Activated T-cell treated with anti-CD3 and anti-CD28 coated beads, Interleukin-2, amount 50 U/mL, for 24 hours (primary cell): ENCODE measurements around the gene STARD3.
"Not testable (repeated sequence)": the region's sequence is repeated elsewhere in the genome, so short reads cannot be mapped to it uniquely, and the experiment has no call there.

Experiments used
- DNase-seq: peaks from one replicate; pipeline ENCODE4 v3.0.0-alpha.2; 2020
- H3K27ac Mint-ChIP-seq: 2 replicates; pipeline ENCODE4 v1.8.0; 2020; ENCODE audit warnings: mild to moderate bottlenecking, mixed read lengths
- H3K27me3 Mint-ChIP-seq: 2 replicates; pipeline ENCODE4 v1.8.0; 2020; ENCODE audit warnings: mixed read lengths
- H3K36me3 Mint-ChIP-seq: 2 replicates; pipeline ENCODE4 v1.8.0; 2020; ENCODE audit warnings: low read depth, mixed read lengths
- H3K4me1 Mint-ChIP-seq: 2 replicates; pipeline ENCODE4 v1.8.0; 2020; ENCODE audit warnings: low read depth, mixed read lengths
- H3K4me3 Mint-ChIP-seq: 2 replicates; pipeline ENCODE4 v1.8.0; 2020; ENCODE audit warnings: mild to moderate bottlenecking, moderate library complexity, mixed read lengths
- H3K9me3 Mint-ChIP-seq: 2 replicates; pipeline ENCODE4 v1.8.0; 2020; ENCODE audit warnings: mixed read lengths

Gene STARD3

GRCh38 chr17:39701012-39701783 lies 64.3 kb downstream of the STARD3 start:
- peaks cover 10% of the 10 kb centered on the region for H3K4me1 Mint-ChIP-seq
- no peaks in the 10 kb centered on the region for H3K36me3 Mint-ChIP-seq
- no peak overlapping the region for H3K27ac Mint-ChIP-seq
- DNase-seq, result no peak
- no peak overlapping the region for H3K4me3 Mint-ChIP-seq
- no peaks in the 10 kb centered on the region for H3K9me3 Mint-ChIP-seq
- peaks cover 42% of the 10 kb centered on the region for H3K27me3 Mint-ChIP-seq

GRCh38 chr17:39701784-39702422 lies 65.0 kb downstream of the STARD3 start:
- peaks cover 42% of the 10 kb centered on the region for H3K27me3 Mint-ChIP-seq
- H3K4me1 Mint-ChIP-seq, result peaks cover 14% of the 10 kb centered on the region
- no peak overlapping the region for H3K27ac Mint-ChIP-seq
- no peak for DNase-seq
- no peaks in the 10 kb centered on the region for H3K9me3 Mint-ChIP-seq
- H3K36me3 Mint-ChIP-seq, result no peaks in the 10 kb centered on the region
- H3K4me3 Mint-ChIP-seq, result no peak overlapping the region

DNA sequence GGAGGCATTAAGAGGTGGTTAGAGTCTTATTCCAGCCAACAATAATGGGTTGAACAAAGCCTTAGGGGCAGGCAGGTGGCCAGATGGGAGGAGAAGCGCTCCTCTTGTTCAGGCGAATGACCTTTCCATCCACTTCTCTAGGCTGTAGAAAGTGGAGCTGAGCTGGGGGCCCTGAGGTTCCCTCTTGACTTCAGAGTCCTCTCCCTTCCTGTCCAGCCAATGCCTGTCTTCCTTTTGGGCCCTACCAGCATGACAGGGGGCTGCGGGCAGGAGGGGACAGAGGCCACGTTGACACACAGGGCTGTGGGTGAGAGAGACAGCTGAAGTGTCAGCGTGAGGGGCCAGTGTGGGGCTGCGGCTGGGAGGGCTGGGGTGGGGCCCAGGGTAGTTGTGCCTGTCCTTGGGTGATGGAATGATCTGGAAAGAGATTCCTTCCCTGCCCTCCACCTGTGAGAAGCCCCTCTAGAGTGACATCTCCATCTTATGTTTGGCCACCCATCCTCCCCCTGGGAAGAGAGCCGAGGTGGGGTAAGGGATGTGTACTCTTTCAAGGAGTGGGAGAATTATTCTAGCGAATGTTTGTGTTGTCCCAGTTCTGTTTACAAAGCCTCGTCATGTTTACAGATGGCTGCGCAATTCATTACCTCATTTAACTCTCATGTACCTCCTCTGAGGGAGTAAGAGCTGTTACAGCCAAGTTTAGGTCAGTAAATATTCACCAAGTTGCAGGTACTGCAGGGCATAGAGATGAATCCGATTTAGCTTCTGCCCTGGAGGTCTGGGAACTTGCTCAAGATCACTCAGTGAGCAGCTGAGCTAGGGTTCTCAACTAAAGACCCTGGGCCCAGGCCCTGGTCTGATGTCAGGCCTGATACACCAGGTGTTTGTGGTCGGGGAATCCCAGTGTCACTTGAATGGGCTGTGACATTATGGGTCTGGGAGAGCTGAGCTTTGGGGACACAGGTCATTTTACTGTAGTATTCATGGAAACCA lies 66.3 kb downstream of the STARD3 start:
- peaks cover 21% of the 10 kb centered on the region for H3K4me1 Mint-ChIP-seq
- no peak overlapping the region for H3K27ac Mint-ChIP-seq
- peaks cover 40% of the 10 kb centered on the region for H3K27me3 Mint-ChIP-seq
- no peaks in the 10 kb centered on the region for H3K9me3 Mint-ChIP-seq
- H3K4me3 Mint-ChIP-seq, result no peak overlapping the region
- H3K36me3 Mint-ChIP-seq, result no peaks in the 10 kb centered on the region
- DNase-seq, result no peak

- H3K27me3 Mint-ChIP-seq, result peaks cover 33% of the 10 kb centered on the region
- H3K36me3 Mint-ChIP-seq, result no peaks in the 10 kb centered on the region
- no peak for DNase-seq
- H3K27ac Mint-ChIP-seq, result no peak overlapping the region
- no peak overlapping the region for H3K4me3 Mint-ChIP-seq
- H3K4me1 Mint-ChIP-seq, result peaks cover 21% of the 10 kb centered on the region
- H3K9me3 Mint-ChIP-seq, result no peaks in the 10 kb centered on the region
Measured at GRCh38 chr17:39703913-39704312, 67.0 kb downstream of the STARD3 start.

- no peak overlapping the region for H3K4me3 Mint-ChIP-seq
- H3K9me3 Mint-ChIP-seq, result no peaks in the 10 kb centered on the region
- DNase-seq, result no peak
- no peaks in the 10 kb centered on the region for H3K36me3 Mint-ChIP-seq
- H3K27ac Mint-ChIP-seq, result no peak overlapping the region
- H3K27me3 Mint-ChIP-seq, result peaks cover 23% of the 10 kb centered on the region
- H3K4me1 Mint-ChIP-seq, result peaks cover 17% of the 10 kb centered on the region
Measured at GRCh38 chr17:39704821-39705551, 68.0 kb downstream of the STARD3 start.

DNA sequence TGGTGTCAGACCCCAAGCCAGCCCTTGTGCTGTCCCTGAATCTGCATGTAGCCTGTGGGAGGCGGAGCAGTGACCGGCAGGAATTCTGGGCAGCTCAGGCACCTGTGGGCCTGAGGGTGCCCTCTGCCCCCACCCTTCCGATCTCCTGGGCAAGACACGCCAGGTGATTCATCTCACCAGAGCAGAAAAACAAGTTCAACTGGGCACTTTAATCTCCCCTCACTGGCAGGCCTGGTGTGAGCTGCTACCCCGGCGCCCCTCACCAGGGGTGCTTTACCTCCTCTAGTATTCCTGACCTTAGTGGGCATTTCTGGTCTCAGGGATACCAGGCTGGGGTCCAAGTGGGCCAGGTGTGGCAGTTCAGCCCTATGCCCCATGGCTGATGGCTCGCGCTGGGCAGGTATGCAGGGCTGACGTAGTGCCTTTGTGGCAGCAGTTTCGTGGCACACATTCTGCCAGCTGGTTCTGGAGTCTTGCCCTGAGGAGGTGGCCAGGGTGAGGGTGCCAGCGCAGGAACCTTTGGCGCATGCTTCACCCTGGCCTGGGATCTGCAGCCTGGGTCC lies 68.9 kb downstream of the STARD3 start:
- Mint-ChIP-seq H3K4me1 (peaks cover 14% of the 10 kb centered on the region), H3K9me3 (no peaks in the 10 kb centered on the region), H3K27me3 (peaks cover 18% of the 10 kb centered on the region), H3K4me3 (no peak overlapping the region), H3K27ac (no peak overlapping the region), H3K36me3 (no peaks in the 10 kb centered on the region)
- no peak for DNase-seq

- Mint-ChIP-seq H3K27ac (no peak overlapping the region), H3K27me3 (peaks cover 13% of the 10 kb centered on the region), H3K4me3 (no peak overlapping the region), H3K4me1 (peaks cover 11% of the 10 kb centered on the region), H3K36me3 (no peaks in the 10 kb centered on the region), H3K9me3 (no peaks in the 10 kb centered on the region)
- DNase-seq, result no peak
Measured at GRCh38 chr17:39706383-39706782, 69.4 kb downstream of the STARD3 start.

GRCh38 chr17:39706921-39707337 lies 70.0 kb downstream of the STARD3 start:
- Mint-ChIP-seq H3K4me3 (no peak overlapping the region), H3K27me3 (peaks cover 8% of the 10 kb centered on the region), H3K9me3 (no peaks in the 10 kb centered on the region), H3K36me3 (no peaks in the 10 kb centered on the region), H3K27ac (peak overlapping the region; percentile 24), H3K4me1 (peaks cover 11% of the 10 kb centered on the region)
- no peak for DNase-seq

DNA sequence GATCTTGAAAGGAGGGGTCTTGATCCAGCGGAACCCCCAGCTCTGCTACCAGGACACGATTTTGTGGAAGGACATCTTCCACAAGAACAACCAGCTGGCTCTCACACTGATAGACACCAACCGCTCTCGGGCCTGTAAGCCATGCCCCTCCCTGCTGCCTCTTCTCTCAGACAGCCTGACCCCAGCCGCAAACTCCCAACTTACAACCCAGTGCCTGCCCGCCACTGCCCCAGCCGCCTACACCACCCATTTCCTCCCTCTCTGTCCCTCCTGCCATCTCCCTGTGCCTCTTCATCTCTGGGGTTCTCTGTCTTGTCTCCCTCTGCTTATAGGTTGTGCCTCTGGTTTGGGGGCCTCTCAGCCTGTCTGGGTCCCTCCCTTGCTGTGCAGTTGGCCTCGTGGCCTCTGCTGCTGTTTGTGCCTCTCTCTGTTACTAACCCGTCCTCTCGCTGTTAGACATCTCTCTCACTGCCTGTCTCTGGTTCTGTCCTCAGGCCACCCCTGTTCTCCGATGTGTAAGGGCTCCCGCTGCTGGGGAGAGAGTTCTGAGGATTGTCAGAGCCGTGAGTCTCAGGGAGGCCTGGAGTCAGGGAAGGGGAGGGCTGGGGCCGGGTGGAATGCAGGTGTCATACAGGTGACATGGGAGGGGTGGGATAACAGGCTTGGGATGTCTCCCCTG lies 72.5 kb downstream of the STARD3 start:
- Mint-ChIP-seq H3K4me1 (peaks cover 11% of the 10 kb centered on the region), H3K27me3 (no peaks in the 10 kb centered on the region), H3K4me3 (no peak overlapping the region), H3K36me3 (no peaks in the 10 kb centered on the region), H3K27ac (no peak overlapping the region), H3K9me3 (no peaks in the 10 kb centered on the region)
- DNase-seq, result no peak

DNA sequence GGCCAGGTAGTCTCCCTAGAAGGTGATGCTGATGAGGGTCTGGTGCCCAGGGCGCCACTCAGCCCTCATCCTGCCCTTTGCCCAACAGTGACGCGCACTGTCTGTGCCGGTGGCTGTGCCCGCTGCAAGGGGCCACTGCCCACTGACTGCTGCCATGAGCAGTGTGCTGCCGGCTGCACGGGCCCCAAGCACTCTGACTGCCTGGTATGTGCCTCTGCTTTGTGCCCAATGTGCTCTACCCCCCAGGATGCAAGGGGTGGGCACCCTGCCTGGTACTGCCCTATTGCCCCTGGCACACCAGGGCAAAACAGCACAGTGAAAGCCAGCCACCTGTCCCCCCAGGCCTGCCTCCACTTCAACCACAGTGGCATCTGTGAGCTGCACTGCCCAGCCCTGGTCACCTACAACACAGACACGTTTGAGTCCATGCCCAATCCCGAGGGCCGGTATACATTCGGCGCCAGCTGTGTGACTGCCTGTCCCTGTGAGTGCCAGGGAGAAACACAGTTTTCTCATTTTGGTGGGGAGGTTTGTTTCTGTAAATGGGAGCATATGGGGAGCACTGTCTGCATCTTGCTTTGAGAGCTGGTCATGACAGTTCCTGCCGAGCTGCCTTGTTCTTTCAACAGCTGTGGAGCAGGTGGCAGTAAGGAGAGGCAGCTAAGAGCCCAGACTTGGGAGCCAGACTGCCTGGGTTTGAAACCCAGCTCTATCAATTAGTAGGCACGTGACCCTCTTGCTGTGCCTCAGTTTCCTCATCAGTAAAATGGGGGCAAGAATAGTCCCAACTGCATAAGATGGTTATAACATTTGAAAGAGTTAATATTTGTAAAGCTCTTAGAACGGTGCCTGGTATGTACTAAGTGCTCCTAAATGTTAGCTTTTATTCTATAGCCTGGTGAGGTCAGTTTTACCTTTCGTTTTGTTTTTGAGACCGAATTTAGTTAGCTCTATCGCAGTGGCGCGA lies 73.3 kb downstream of the STARD3 start:
- no peak overlapping the region for H3K4me3 Mint-ChIP-seq
- H3K27me3 Mint-ChIP-seq, result no peaks in the 10 kb centered on the region
- peaks cover 11% of the 10 kb centered on the region for H3K4me1 Mint-ChIP-seq
- no peaks in the 10 kb centered on the region for H3K36me3 Mint-ChIP-seq
- no peak overlapping the region for H3K27ac Mint-ChIP-seq
- no peaks in the 10 kb centered on the region for H3K9me3 Mint-ChIP-seq
- DNase-seq, result no peak

DNA sequence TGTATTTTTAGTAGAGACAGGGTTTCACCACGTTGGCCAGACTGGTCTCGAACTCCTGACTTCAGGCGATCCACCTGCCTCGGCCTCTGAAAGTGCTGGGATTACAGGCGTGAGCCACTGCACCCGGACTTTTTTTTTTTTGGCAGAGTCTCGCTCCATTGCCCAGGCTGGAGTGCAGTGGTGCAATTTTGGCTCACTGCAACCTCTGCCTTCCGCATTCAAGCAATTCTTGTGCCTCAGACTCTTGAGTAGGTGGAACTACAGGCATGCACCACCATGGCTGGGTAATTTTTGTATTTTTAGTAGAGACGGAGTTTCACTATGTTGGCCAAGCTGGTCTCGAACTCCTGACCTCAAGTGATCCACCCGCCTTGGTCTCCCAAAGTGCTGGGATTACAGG lies 74.1 kb downstream of the STARD3 start:
- H3K4me1 Mint-ChIP-seq, result peaks cover 11% of the 10 kb centered on the region
- DNase-seq, H3K36me3 Mint-ChIP-seq, H3K4me3 Mint-ChIP-seq, H3K27ac Mint-ChIP-seq, H3K27me3 Mint-ChIP-seq, H3K9me3 Mint-ChIP-seq: not testable (repeated sequence)

- H3K36me3 Mint-ChIP-seq, result no peaks in the 10 kb centered on the region
- H3K4me1 Mint-ChIP-seq, result peaks cover 8% of the 10 kb centered on the region
- no peak overlapping the region for H3K27ac Mint-ChIP-seq
- no peaks in the 10 kb centered on the region for H3K9me3 Mint-ChIP-seq
- no peak for DNase-seq
- no peaks in the 10 kb centered on the region for H3K27me3 Mint-ChIP-seq
- H3K4me3 Mint-ChIP-seq, result no peak overlapping the region
Measured at GRCh38 chr17:39711851-39712250, 74.9 kb downstream of the STARD3 start.
